Endothelial cell of umbilical vein (primary cell): Measurements from ENCODE around the gene WSB1. TPM values are rescaled to one million over a fixed set of nuclear protein-coding genes. Genes with fewer than 3 reads are reported as not detected.
A peak's percentile ranks its signal among the peaks of the same experiment; 100 is the strongest.

Source experiments
- BruUV-seq: library from RNA; stranded (reverse); fragments of 400-500 nt; replicated peaks from 2 replicates; lab custom pipeline; 2021; lab: Mats Ljungman, UMichigan
- CTCF ChIA-PET: fragments of 300-600, 350-600 bp; sonication (Branson Sonifier 250); formaldehyde crosslinking; loops from one replicate; lab custom pipeline; 2021; ENCODE audit warnings: antibody characterized with exemption, inconsistent platforms; lab: Charles Lee
- POLR2A ChIA-PET: fragments of 300-600, 350-600 bp; sonication (Branson Sonifier 250); formaldehyde crosslinking; loops from one replicate; lab custom pipeline; 2021; ENCODE audit warnings: antibody characterized with exemption, inconsistent platforms; lab: Charles Lee
- DNase-seq: peaks from one replicate; pipeline ENCODE4 v3.0.0-alpha.2; 2011; ENCODE audit warnings: low read depth, low spot score
- FAIRE-seq: peaks from 2 replicates; lab custom pipeline; 2011; peaks lifted over from hg19 to GRCh38; lab: Jason Lieb, UNC
- H2AFZ ChIP-seq: 2 replicates; pipeline ENCODE4 v1.6.0; 2012; ENCODE audit warnings: low read depth, low read length, control low read depth, inconsistent platforms
- H3K27ac ChIP-seq: 2 replicates; pipeline ENCODE4 v1.5.1; 2011; ENCODE audit warnings: low read depth, mild to moderate bottlenecking, control low read depth, low read length, moderate library complexity; ENCODE audit not compliant: insufficient read depth
- H3K27me3 ChIP-seq, 2 experiments: 2 replicates each; pipeline versions ENCODE4 v1.6.0 to v1.6.1; 2011; ENCODE audit warnings: low read length in 2 of 2, mixed read lengths in 1 of 2; ENCODE audit not compliant: control insufficient read depth in 2 of 2, insufficient read depth in 2 of 2
- H3K36me3 ChIP-seq, 2 experiments: 2 replicates in 1 of 2; 3 replicates in 1 of 2; pipeline ENCODE4 v1.5.1; 2011; ENCODE audit warnings: low read length in 2 of 2, mild to moderate bottlenecking in 1 of 2, moderate library complexity in 1 of 2; ENCODE audit not compliant: control insufficient read depth in 2 of 2, insufficient read depth in 2 of 2; ENCODE audit errors: extremely low read depth in 1 of 2
- H3K4me1 ChIP-seq: 3 replicates; pipeline ENCODE4 v1.5.1; 2011; ENCODE audit warnings: mild to moderate bottlenecking, low read length; ENCODE audit not compliant: control insufficient read depth, insufficient read depth; ENCODE audit errors: extremely low read depth
- H3K4me2 ChIP-seq: 2 replicates; pipeline ENCODE4 v1.6.1; 2011; ENCODE audit warnings: low read length, control low read depth, mixed read lengths; ENCODE audit not compliant: insufficient read depth
- H3K4me3 ChIP-seq, 3 experiments: fragments of 200-600 bp in 1 of 3; sonication (generic), shearing (Covaris generic) in 1 of 3; replicated peaks in 1 of 3; 2 replicates each; pipeline ENCODE4 v1.5.1; 2011 to 2016; ENCODE audit warnings: control low read depth in 3 of 3, low read length in 3 of 3, mild to moderate bottlenecking in 2 of 3, inconsistent platforms in 1 of 3, low read depth in 1 of 3, moderate library complexity in 1 of 3; ENCODE audit not compliant: insufficient read depth in 1 of 3
- H3K79me2 ChIP-seq: 2 replicates; pipeline ENCODE4 v1.6.0; 2012; ENCODE audit warnings: low read length, inconsistent platforms; ENCODE audit not compliant: control insufficient read depth, insufficient read depth
- H3K9ac ChIP-seq: replicated peaks from 2 replicates; pipeline ENCODE3; 2011; ENCODE audit warnings: low read length, control low read depth; ENCODE audit not compliant: insufficient read depth; ENCODE audit errors: extremely low read depth
- H3K9me1 ChIP-seq: replicated peaks from 3 replicates; pipeline ENCODE4 v1.6.0; 2011; ENCODE audit warnings: mild to moderate bottlenecking, low read length; ENCODE audit not compliant: control insufficient read depth, insufficient read depth; ENCODE audit errors: extremely low read depth
- H3K9me3 ChIP-seq: replicated peaks from 2 replicates; pipeline ENCODE4 v1.5.1; 2012; ENCODE audit warnings: low read length, inconsistent platforms; ENCODE audit not compliant: control insufficient read depth, insufficient read depth
- H4K20me1 ChIP-seq: replicated peaks from 2 replicates; pipeline ENCODE3; 2011; ENCODE audit warnings: mild to moderate bottlenecking, low read length; ENCODE audit not compliant: control insufficient read depth, insufficient read depth; ENCODE audit errors: extremely low read depth
- EZH2 ChIP-seq: IDR thresholded peaks from 2 replicates; pipeline ENCODE4 v1.6.1; 2012; ENCODE audit warnings: borderline replicate concordance, low read depth, mild to moderate bottlenecking, moderate library complexity, low read length, inconsistent platforms; ENCODE audit not compliant: severe bottlenecking
- FOS ChIP-seq: IDR thresholded peaks from 2 replicates; pipeline ENCODE4 v1.6.1; 2011; ENCODE audit warnings: mild to moderate bottlenecking, low read length, moderate library complexity, borderline replicate concordance; ENCODE audit not compliant: insufficient read depth
- GATA2 ChIP-seq: IDR thresholded peaks from 2 replicates; pipeline ENCODE4 v1.7.0; 2011; ENCODE audit warnings: low read depth, mild to moderate bottlenecking, moderate library complexity, mixed read lengths, low read length; ENCODE audit not compliant: insufficient read length, insufficient read depth
- JUN ChIP-seq: IDR thresholded peaks from 2 replicates; pipeline ENCODE4 v1.6.1; 2011; ENCODE audit warnings: borderline replicate concordance, low read depth; ENCODE audit not compliant: insufficient read length, insufficient read depth
- MAX ChIP-seq: IDR thresholded peaks from 2 replicates; pipeline ENCODE4 v1.6.1; 2011; ENCODE audit not compliant: insufficient read depth, insufficient read length
- POLR2A ChIP-seq: IDR thresholded peaks from 2 replicates; pipeline ENCODE4 v1.6.1; 2012; ENCODE audit warnings: low read depth, mild to moderate bottlenecking, control low read depth, low read length
- POLR2AphosphoS5 ChIP-seq: IDR thresholded peaks from 2 replicates; pipeline ENCODE4 v1.6.1; 2012; ENCODE audit warnings: low read depth, mild to moderate bottlenecking, control low read depth, low read length, moderate library complexity; ENCODE audit not compliant: insufficient read depth
- dilution Hi-C: fragments of 300-500 bp; cut with MboI; formaldehyde crosslinking; loops from one replicate; pipeline ENCODE4 v1.15.0; 2019; ENCODE audit warnings: low sequenced_read_pairs; ENCODE audit not compliant: extremely low pct_ligation_motif_present
- intact Hi-C: fragments of 100-400 bp; cut with micrococcal nuclease; formaldehyde crosslinking; loops from one replicate; pipeline ENCODE4 v1.10.0; 2022
- polyA plus RNA-seq, 4 experiments: library from polyadenylated mRNA; depleted of rRNA in 3 of 4; stranded (reverse) in 3 of 4; unstranded in 1 of 4; fragments of >200 nt; gene quantifications; 2 replicates each; pipeline versions ENCODE4 v1.2.1 to v1.2.3, GENCODE V29; 2011 to 2012; ENCODE audit warnings: missing spikeins in 1 of 4
- total RNA-seq: library from RNA; stranded (reverse); gene quantifications from 2 replicates; pipeline ENCODE4 v1.2.3, GENCODE V29; 2021

WSB1 gene
- total and polyA plus RNA-seq, 2 donors (not counting 3 experiments of a cell fraction or from before 2014, with no cell fraction given): 471 to 736 TPM

- peak; percentile 74 for DNase-seq
- CTCF ChIA-PET: interaction anchor here (0.6 to 4.7 kb wide), 10 partner anchors 20 to 249 kb away, joined by 3 to 73 read pairs (median 3); partner anchors contain the start of gene KSR1
- no peaks in the 10 kb centered on the region for H3K79me2 ChIP-seq
- no peaks in the 10 kb centered on the region for H4K20me1 ChIP-seq
- peak; percentile 18 for TF ChIP-seq GATA2
- TF ChIP-seq EZH2: no peak
- BruUV-seq: no TSS peak
- peak overlapping the region; percentile 78 for H3K9ac ChIP-seq
- peak overlapping the region; percentile 99 for H3K27ac ChIP-seq
- no peak overlapping the region for H3K4me3 ChIP-seq
- H3K36me3 ChIP-seq: no peaks in the 10 kb centered on the region
- peaks cover 50% of the 10 kb centered on the region for H3K4me1 ChIP-seq
- FAIRE-seq: peak; percentile 79
- intact Hi-C loops (loop anchor here (1.0 to 5.0 kb wide), 8 partner anchors 19 to 300 kb away; partner anchors contain the start of gene WSB1), dilution Hi-C loops (no loop called here)
- no peaks in the 10 kb centered on the region for H3K9me1 ChIP-seq
- POLR2A ChIA-PET: interaction anchor here (0.8 to 1.5 kb wide), 2 partner anchors 32 to 59 kb away, joined by 3 read pairs; partner anchors contain the start of gene WSB1
- H3K27me3 ChIP-seq: no peaks in the 10 kb centered on the region
- H3K4me2 ChIP-seq: peak overlapping the region; percentile 28
- no peaks in the 10 kb centered on the region for H3K9me3 ChIP-seq
- H2AFZ ChIP-seq: no peak overlapping the region
Observed at GRCh38 chr17:27352448-27353032, 58.6 kb downstream of the WSB1 start.

DNA sequence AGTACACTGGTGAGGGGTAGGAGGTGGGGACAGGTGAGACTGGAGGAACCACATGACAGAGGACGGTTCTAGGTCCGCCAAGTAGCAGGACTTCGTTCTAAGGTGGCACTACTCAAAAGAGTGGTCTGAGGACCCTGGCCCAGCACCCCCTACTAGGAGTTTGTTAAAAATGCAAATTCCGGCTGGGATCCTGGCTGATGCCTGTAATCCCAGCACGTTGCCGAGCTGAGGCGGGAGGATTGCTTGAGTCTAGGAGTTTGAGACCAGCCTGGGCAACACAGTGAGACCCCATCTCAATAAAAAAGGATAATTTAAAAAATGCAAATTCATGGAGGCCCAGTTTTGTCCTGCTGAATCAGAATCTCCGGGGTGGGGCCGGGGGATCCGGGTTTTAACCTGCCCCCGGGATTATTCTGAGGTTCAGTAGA lies 59.1 kb downstream of the WSB1 start:
- peak overlapping the region; percentile 99 for H3K27ac ChIP-seq
- H3K9ac ChIP-seq: peak overlapping the region; percentile 78
- ChIA-PET POLR2A (interaction anchor here (1.5 kb wide), 1 partner anchor 59 kb away, joined by 3 read pairs; the partner anchor contains the start of gene WSB1), CTCF (interaction anchor here (0.6 to 4.7 kb wide), 8 partner anchors 20 to 248 kb away, joined by 3 to 73 read pairs (median 4); no protein-coding TSS in a partner anchor)
- peak overlapping the region; percentile 28 for H3K4me2 ChIP-seq
- intact Hi-C loops (loop anchor here (1.0 to 5.0 kb wide), 8 partner anchors 20 to 299 kb away; partner anchors contain the start of gene WSB1), dilution Hi-C loops (no loop called here)
- H3K9me1 ChIP-seq: no peaks in the 10 kb centered on the region
- BruUV-seq: TSS peak; percentile 80
- DNase-seq: no peak
- TF ChIP-seq JUN (no peak), POLR2AphosphoS5 (no peak), MAX (no peak), FOS (no peak), GATA2 (no peak), POLR2A (peak; percentile 61), EZH2 (no peak)
- H3K4me3 ChIP-seq: no peak overlapping the region
- no peaks in the 10 kb centered on the region for H3K36me3 ChIP-seq
- no peaks in the 10 kb centered on the region for H3K79me2 ChIP-seq
- no peak overlapping the region for H2AFZ ChIP-seq
- H3K27me3 ChIP-seq: no peaks in the 10 kb centered on the region
- no peak for FAIRE-seq
- H3K4me1 ChIP-seq: peaks cover 45% of the 10 kb centered on the region
- H4K20me1 ChIP-seq: no peaks in the 10 kb centered on the region
- H3K9me3 ChIP-seq: no peaks in the 10 kb centered on the region
